ENCODE data around the gene DSTN. TPM values are rescaled to one million over a fixed set of nuclear protein-coding genes. Genes with fewer than 3 reads are reported as not detected.

DSTN gene
- total and polyA plus RNA-seq, 2 donors (not counting 3 experiments of a cell fraction or from before 2014, with no cell fraction given), result 66.1 to 300 TPM

GRCh38 chr20:17562804-17563305, 7.0 kb upstream of the DSTN start:
- Histone ChIP-seq H2AFZ (ENCODE audit: low read depth, low read length) (peak overlapping the region; percentile 52), H3K9me3 (replicated peaks; ENCODE audit: control insufficient read depth, insufficient read depth, low read length) (no peaks in the 10 kb centered on the region), H3K79me2 (ENCODE audit: control insufficient read depth, insufficient read depth, low read length) (no peaks in the 10 kb centered on the region), H4K20me1 (replicated peaks; ENCODE audit: control insufficient read depth, extremely low read depth, insufficient read depth, low read length) (no peaks in the 10 kb centered on the region), H3K4me2 (ENCODE audit: insufficient read depth, low read length) (no peak overlapping the region), H3K4me1 (ENCODE audit: control insufficient read depth, extremely low read depth, insufficient read depth, low read length) (peaks cover 29% of the 10 kb centered on the region), H3K4me3 (replicated peaks in 1 of 3; ENCODE audit: insufficient read depth in 1 of 3, low read depth in 1 of 3, low read length in 3 of 3) (no peak overlapping the region), H3K27ac (ENCODE audit: insufficient read depth, low read depth, low read length) (peak overlapping the region; percentile 30), H3K36me3 (ENCODE audit: control insufficient read depth in 2 of 2, extremely low read depth in 1 of 2, insufficient read depth in 2 of 2, low read length in 2 of 2) (no peaks in the 10 kb centered on the region), H3K9me1 (replicated peaks; ENCODE audit: control insufficient read depth, extremely low read depth, insufficient read depth, low read length) (no peaks in the 10 kb centered on the region), H3K27me3 (ENCODE audit: control insufficient read depth in 2 of 2, insufficient read depth in 2 of 2, low read length in 2 of 2) (no peaks in the 10 kb centered on the region), H3K9ac (replicated peaks; ENCODE audit: extremely low read depth, insufficient read depth, low read length) (no peak overlapping the region)
- no TSS peak for BruUV-seq (replicated peaks)
- intact Hi-C loops (cut with micrococcal nuclease) (no loop called here), dilution Hi-C loops (cut with MboI; ENCODE audit: extremely low pct_ligation_motif_present, low sequenced_read_pairs) (no loop called here)
- TF ChIP-seq JUN (IDR thresholded peaks at IDR 0.05; ENCODE audit: borderline replicate concordance, insufficient read depth, insufficient read length, low read depth) (no peak), MYC (IDR thresholded peaks at IDR 0.05; ENCODE audit: low read depth, low read length) (no peak), FOS (IDR thresholded peaks at IDR 0.05; ENCODE audit: borderline replicate concordance, insufficient read depth, low read length) (no peak), EZH2 (IDR thresholded peaks at IDR 0.05; ENCODE audit: borderline replicate concordance, low read depth, low read length, severe bottlenecking) (no peak), POLR2A (IDR thresholded peaks at IDR 0.05; ENCODE audit: low read depth, low read length) (no peak), POLR2AphosphoS5 (IDR thresholded peaks at IDR 0.05; ENCODE audit: insufficient read depth, low read depth, low read length) (no peak), MAX (IDR thresholded peaks at IDR 0.05; ENCODE audit: insufficient read depth, insufficient read length) (no peak), GATA2 (IDR thresholded peaks at IDR 0.05; ENCODE audit: insufficient read depth, insufficient read length, low read depth, low read length) (no peak), CTCF (IDR thresholded peaks at IDR 0.05; ENCODE audit: extremely low read depth in 1 of 2, insufficient read depth in 1 of 2, low read depth in 1 of 2, low read length in 2 of 2) (no peak)
- CTCF ChIA-PET, result interaction anchor here (1.2 kb wide), 1 partner anchor 26 kb away, joined by 3 read pairs; no protein-coding TSS in a partner anchor
- POLR2A ChIA-PET, result no interaction called here
- FAIRE-seq, result no peak
- peak; percentile 34 for DNase-seq (ENCODE audit: low read depth, low spot score)

All from endothelial cell of umbilical vein (primary cell).